IPS DF 6.9 (cell line): ENCODE measurements around the gene ST3GAL5.

ENCODE experiments used
- DNase-seq: peaks from one replicate; pipeline ENCODE4 v3.0.0-alpha.2; 2013; ENCODE audit warnings: low read depth, low spot score
- H3K27ac ChIP-seq: one replicate; pipeline ENCODE4 v1.5.1; 2013; ENCODE audit warnings: low read length, control low read depth
- H3K27me3 ChIP-seq: 2 replicates; pipeline ENCODE4 v1.6.1; 2013; ENCODE audit warnings: mild to moderate bottlenecking, low read length; ENCODE audit not compliant: control insufficient read depth, insufficient read depth
- H3K36me3 ChIP-seq: 2 replicates; pipeline ENCODE4 v1.6.1; 2013; ENCODE audit warnings: low read length; ENCODE audit not compliant: control insufficient read depth, insufficient read depth
- H3K4me1 ChIP-seq: 2 replicates; pipeline ENCODE4 v1.6.1; 2013; ENCODE audit warnings: low read length; ENCODE audit not compliant: control insufficient read depth, insufficient read depth
- H3K4me3 ChIP-seq: 2 replicates; pipeline ENCODE4 v1.5.1; 2013; ENCODE audit warnings: mild to moderate bottlenecking, low read length
- H3K9me3 ChIP-seq: 2 replicates; pipeline ENCODE4 v1.6.1; 2013; ENCODE audit warnings: low read length, inconsistent platforms; ENCODE audit not compliant: control insufficient read depth, insufficient read depth
- WGBS: extraction: QIAGEN DNeasy Blood & Tissue Kit; methylation state at CpG from one replicate; pipeline ENCODE4 v1.1.7; 2013; ENCODE audit warnings: mixed read lengths, missing lambda C conversion rate; ENCODE audit not compliant: insufficient read length, insufficient coverage; 5-methylcytosine and 5-hydroxymethylcytosine counted together

Gene ST3GAL5

GRCh38 chr2:85790032-85790431 lies 98.8 kb downstream of the ST3GAL5 start:
- Histone ChIP-seq H3K4me3 (no peak overlapping the region), H3K36me3 (no peaks in the 10 kb centered on the region), H3K9me3 (no peaks in the 10 kb centered on the region), H3K4me1 (no peaks in the 10 kb centered on the region; the same call in 1 of the 2 replicates), H3K27me3 (no peaks in the 10 kb centered on the region), H3K27ac (no peak overlapping the region)
- WGBS: no CpG with 5 or more reads among the region's 4 CpGs
- DNase-seq: no peak

GRCh38 chr2:85789271-85789670 lies 99.5 kb downstream of the ST3GAL5 start:
- Histone ChIP-seq H3K27me3 (no peaks in the 10 kb centered on the region), H3K4me3 (no peak overlapping the region)

GRCh38 chr2:85788603-85789002 lies 100.2 kb downstream of the ST3GAL5 start:
- WGBS: no CpG with 5 or more reads among the region's 3 CpGs
- H3K27me3 ChIP-seq: no peaks in the 10 kb centered on the region
- H3K9me3 ChIP-seq: no peaks in the 10 kb centered on the region
- H3K36me3 ChIP-seq: no peaks in the 10 kb centered on the region
- H3K4me1 ChIP-seq: peaks cover 2% of the 10 kb centered on the region
- H3K4me3 ChIP-seq: no peak overlapping the region
- DNase-seq: no peak
- H3K27ac ChIP-seq: no peak overlapping the region

More at GRCh38 chr2:85789271-85789670, 99.5 kb downstream of the ST3GAL5 start:
- no CpG with 5 or more reads among the region's 5 CpGs for WGBS
- Histone ChIP-seq H3K4me1 (peaks cover 2% of the 10 kb centered on the region), H3K9me3 (no peaks in the 10 kb centered on the region), H3K36me3 (no peaks in the 10 kb centered on the region), H3K27ac (no peak overlapping the region)
- no peak for DNase-seq

- no peaks in the 10 kb centered on the region for H3K36me3 ChIP-seq
- WGBS: no CpG with 5 or more reads among the region's 6 CpGs
- no peak for DNase-seq
- no peaks in the 10 kb centered on the region for H3K27me3 ChIP-seq
- H3K27ac ChIP-seq: no peak overlapping the region
- no peaks in the 10 kb centered on the region for H3K9me3 ChIP-seq
- H3K4me3 ChIP-seq: no peak overlapping the region
- peaks cover 2% of the 10 kb centered on the region for H3K4me1 ChIP-seq
These were observed 100.8 kb downstream of the ST3GAL5 start for GRCh38 chr2:85787981-85788340.

- Histone ChIP-seq H3K27me3 (no peaks in the 10 kb centered on the region), H3K4me1 (peaks cover 2% of the 10 kb centered on the region), H3K4me3 (no peak overlapping the region), H3K27ac (no peak overlapping the region), H3K36me3 (no peaks in the 10 kb centered on the region), H3K9me3 (no peaks in the 10 kb centered on the region)
- no peak for DNase-seq
- WGBS: no CpG with 5 or more reads among the region's 8 CpGs
These were observed 101.4 kb downstream of the ST3GAL5 start for GRCh38 chr2:85787282-85787980.
